HepG2 (cell line): ENCODE measurements around the gene SYNGR2. TPM values are rescaled to one million over a fixed set of nuclear protein-coding genes. Genes with fewer than 3 reads are reported as not detected.

Experiments
- CSRNP2 ChIP-seq: sonication (generic); formaldehyde crosslinking; conservative IDR thresholded peaks from 2 replicates; pipeline ENCODE4 v1.8.0; 2022; ENCODE audit warnings: low read depth, missing genetic modification reagents
- IRF9 ChIP-seq: sonication (generic); formaldehyde crosslinking; IDR thresholded peaks from 2 replicates; pipeline ENCODE4 v1.8.0; 2022; ENCODE audit warnings: missing genetic modification reagents, mild to moderate bottlenecking, borderline replicate concordance
- MED8 ChIP-seq: sonication (generic); formaldehyde crosslinking; IDR thresholded peaks from 2 replicates; pipeline ENCODE4 v1.8.1; 2023; ENCODE audit warnings: mild to moderate bottlenecking, missing genetic modification reagents; ENCODE audit not compliant: insufficient replicate concordance
- SAFB2 ChIP-seq: sonication (generic); formaldehyde crosslinking; IDR thresholded peaks from 2 replicates; pipeline ENCODE4 v1.5.1; 2020; ENCODE audit warnings: missing genetic modification reagents, low read depth, mild to moderate bottlenecking, borderline replicate concordance
- TAF1 ChIP-seq: sonication (generic); formaldehyde crosslinking; IDR thresholded peaks from 2 replicates; pipeline ENCODE4 v1.4.0; 2020; ENCODE audit warnings: missing genetic modification reagents
- TBL1XR1 ChIP-seq: fragments of 150-350 bp; IDR thresholded peaks from 2 replicates; pipeline ENCODE4 v1.6.1; 2014; ENCODE audit warnings: borderline replicate concordance, low read length; ENCODE audit not compliant: partially characterized antibody
- TRAFD1 ChIP-seq: sonication (generic); formaldehyde crosslinking; IDR thresholded peaks from 2 replicates; pipeline ENCODE4 v1.5.1; 2020; ENCODE audit warnings: missing genetic modification reagents, mild to moderate bottlenecking, borderline replicate concordance
- ZHX2 ChIP-seq, 2 experiments: sonication (generic) in 1 of 2; formaldehyde crosslinking in 1 of 2; IDR thresholded peaks; 2 replicates each; pipeline versions ENCODE4 v1.6.1 to v1.9.0; 2014 to 2022; ENCODE audit warnings: antibody characterized with exemption in 1 of 2, borderline replicate concordance in 1 of 2, inconsistent platforms in 1 of 2, low read depth in 1 of 2, missing genetic modification reagents in 1 of 2
- ZNF3 ChIP-seq: IDR thresholded peaks from 2 replicates; pipeline ENCODE4 v1.7.0; 2017; ENCODE audit warnings: inconsistent platforms
- ZNF674 ChIP-seq: sonication (generic); formaldehyde crosslinking; IDR thresholded peaks from 2 replicates; pipeline ENCODE4 v1.5.0; 2020; ENCODE audit warnings: low read depth, mild to moderate bottlenecking, missing genetic modification reagents
- ZNF687 ChIP-seq: sonication (generic); formaldehyde crosslinking; IDR thresholded peaks from 2 replicates; pipeline ENCODE4 v1.5.1; 2020; ENCODE audit warnings: mild to moderate bottlenecking, missing genetic modification reagents, moderate library complexity
- ZNF737 ChIP-seq: sonication (generic); formaldehyde crosslinking; IDR thresholded peaks from 2 replicates; pipeline ENCODE4 v1.5.0; 2020; ENCODE audit warnings: missing genetic modification reagents, mild to moderate bottlenecking, borderline replicate concordance
- ZNF747 ChIP-seq: sonication (generic); formaldehyde crosslinking; IDR thresholded peaks from 2 replicates; pipeline ENCODE4 v1.8.1; 2023; ENCODE audit warnings: missing genetic modification reagents, mild to moderate bottlenecking, borderline replicate concordance
- ZSCAN21 ChIP-seq: sonication (generic); formaldehyde crosslinking; IDR thresholded peaks from 2 replicates; pipeline ENCODE4 v1.8.0; 2022; ENCODE audit warnings: mild to moderate bottlenecking, missing genetic modification reagents, moderate library complexity, borderline replicate concordance
- polyA plus RNA-seq, 8 experiments: library from polyadenylated mRNA; depleted of rRNA in 3 of 8; stranded (reverse) in 7 of 8; unstranded in 1 of 8; fragments of >200 nt; fragmentation: Illumina TruSeq in 4 of 8; extraction: Trizol in 4 of 8; gene quantifications; 2 replicates each; pipeline versions ENCODE4 v1.2.1 to v1.2.3, GENCODE V29; 2011 to 2016; ENCODE audit warnings: low read depth in 4 of 8, missing spikeins in 1 of 8, mixed read lengths in 1 of 8; ENCODE audit not compliant: insufficient read depth in 1 of 8
- total RNA-seq, 5 experiments: library from RNA; depleted of rRNA; stranded (reverse); fragments of >200 nt; fragmentation: Illumina TruSeq; extraction: Trizol; gene quantifications; 2 replicates each; pipeline ENCODE4 v1.2.3, GENCODE V29; 2016; ENCODE audit warnings: low read depth in 1 of 5

SYNGR2 gene
- total and polyA plus RNA-seq, 2 of the 13 experiments (the other 11 are each of a cell fraction or from before 2014, with no cell fraction given): 46.7 to 170 TPM

GRCh38 chr17:78130090-78130436, 38.3 kb upstream of the SYNGR2 start (continued):
- TF ChIP-seq ZHX2 (IDR thresholded peaks at IDR 0.05; ENCODE audit: low read depth) (no peak), ZHX2 (CRISPR knock-in tag; IDR thresholded peaks at IDR 0.05; ENCODE audit: borderline replicate concordance) (no peak), ZNF747 (CRISPR knock-in tag) (0 out of 2 replicates have a peak, but pooled peaks have one; percentile 48), MED8 (CRISPR knock-in tag) (no peak), IRF9 (CRISPR knock-in tag) (no peak), TRAFD1 (0 out of 2 replicates have a peak, but pooled peaks have one; percentile 25), ZNF687 (CRISPR knock-in tag) (no peak), ZNF3 (CRISPR knock-in tag) (no peak), TAF1 (CRISPR knock-in tag) (no peak), SAFB2 (CRISPR knock-in tag) (0 out of 2 replicates have a peak, but pooled peaks have one; percentile 32), ZNF737 (CRISPR knock-in tag) (no peak), TBL1XR1 (no peak), ZSCAN21 (CRISPR knock-in tag) (no peak; the same call in 1 of the 2 replicates), CSRNP2 (no peak), ZNF674 (CRISPR knock-in tag) (no peak)
